Glomerular endothelial cell (primary cell): Measurements from ENCODE around the gene SNAPC4. TPM values are rescaled to one million over a fixed set of nuclear protein-coding genes. Genes with fewer than 3 reads are reported as not detected.

ENCODE experiments used
- DNase-seq: peaks from one replicate; pipeline ENCODE4 v3.0.0-alpha.2; 2011; ENCODE audit warnings: low read depth, low spot score; ENCODE audit errors: extremely low read depth
- total RNA-seq: library from RNA; depleted of rRNA; stranded (reverse); fragments of >200 nt; gene quantifications from 2 replicates; pipeline ENCODE4 v1.2.3, GENCODE V29; 2015

Gene SNAPC4, protein sequence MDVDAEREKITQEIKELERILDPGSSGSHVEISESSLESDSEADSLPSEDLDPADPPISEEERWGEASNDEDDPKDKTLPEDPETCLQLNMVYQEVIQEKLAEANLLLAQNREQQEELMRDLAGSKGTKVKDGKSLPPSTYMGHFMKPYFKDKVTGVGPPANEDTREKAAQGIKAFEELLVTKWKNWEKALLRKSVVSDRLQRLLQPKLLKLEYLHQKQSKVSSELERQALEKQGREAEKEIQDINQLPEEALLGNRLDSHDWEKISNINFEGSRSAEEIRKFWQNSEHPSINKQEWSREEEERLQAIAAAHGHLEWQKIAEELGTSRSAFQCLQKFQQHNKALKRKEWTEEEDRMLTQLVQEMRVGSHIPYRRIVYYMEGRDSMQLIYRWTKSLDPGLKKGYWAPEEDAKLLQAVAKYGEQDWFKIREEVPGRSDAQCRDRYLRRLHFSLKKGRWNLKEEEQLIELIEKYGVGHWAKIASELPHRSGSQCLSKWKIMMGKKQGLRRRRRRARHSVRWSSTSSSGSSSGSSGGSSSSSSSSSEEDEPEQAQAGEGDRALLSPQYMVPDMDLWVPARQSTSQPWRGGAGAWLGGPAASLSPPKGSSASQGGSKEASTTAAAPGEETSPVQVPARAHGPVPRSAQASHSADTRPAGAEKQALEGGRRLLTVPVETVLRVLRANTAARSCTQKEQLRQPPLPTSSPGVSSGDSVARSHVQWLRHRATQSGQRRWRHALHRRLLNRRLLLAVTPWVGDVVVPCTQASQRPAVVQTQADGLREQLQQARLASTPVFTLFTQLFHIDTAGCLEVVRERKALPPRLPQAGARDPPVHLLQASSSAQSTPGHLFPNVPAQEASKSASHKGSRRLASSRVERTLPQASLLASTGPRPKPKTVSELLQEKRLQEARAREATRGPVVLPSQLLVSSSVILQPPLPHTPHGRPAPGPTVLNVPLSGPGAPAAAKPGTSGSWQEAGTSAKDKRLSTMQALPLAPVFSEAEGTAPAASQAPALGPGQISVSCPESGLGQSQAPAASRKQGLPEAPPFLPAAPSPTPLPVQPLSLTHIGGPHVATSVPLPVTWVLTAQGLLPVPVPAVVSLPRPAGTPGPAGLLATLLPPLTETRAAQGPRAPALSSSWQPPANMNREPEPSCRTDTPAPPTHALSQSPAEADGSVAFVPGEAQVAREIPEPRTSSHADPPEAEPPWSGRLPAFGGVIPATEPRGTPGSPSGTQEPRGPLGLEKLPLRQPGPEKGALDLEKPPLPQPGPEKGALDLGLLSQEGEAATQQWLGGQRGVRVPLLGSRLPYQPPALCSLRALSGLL (N-terminal part only)
- 12.7 and 20.6 TPM in 2 replicates for total RNA-seq

DNA sequence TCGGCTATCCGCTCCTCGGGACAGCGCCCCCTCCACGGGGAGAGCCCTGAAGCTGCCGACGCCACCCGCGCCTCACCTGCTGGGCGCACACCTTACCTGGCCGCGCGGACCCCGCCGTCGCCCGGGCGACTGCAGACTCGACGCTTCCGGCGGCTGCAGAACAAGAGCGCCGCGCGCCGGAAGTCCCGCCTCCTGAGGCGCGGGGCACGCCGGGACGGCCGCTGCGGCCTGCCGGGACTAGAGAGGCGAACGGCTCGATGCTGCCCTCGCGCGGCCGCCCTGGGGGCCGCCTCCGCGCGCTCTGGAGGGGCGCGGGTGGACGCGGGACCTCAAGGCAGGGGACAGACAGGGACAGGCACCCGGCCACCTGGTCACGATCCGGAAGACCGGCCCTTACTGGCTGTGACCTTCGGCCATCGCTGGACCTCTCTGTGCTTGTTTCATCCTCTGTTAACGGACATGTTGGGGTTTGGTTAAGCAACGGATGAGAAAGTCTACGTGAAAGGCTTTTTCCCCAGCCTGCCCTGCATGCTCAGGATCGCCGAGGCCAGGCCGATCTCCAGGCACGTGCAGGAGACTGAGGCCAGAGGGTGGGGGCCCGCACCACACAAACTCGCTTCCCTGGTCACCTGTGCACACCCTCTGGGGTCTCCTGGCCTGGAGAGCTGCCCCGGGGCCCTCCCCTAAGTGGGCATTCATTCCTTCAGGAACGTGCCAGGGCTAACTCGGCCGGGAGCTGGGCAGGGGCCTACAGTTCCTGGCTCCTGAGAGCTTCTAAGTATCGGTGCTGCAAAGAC is at the start of gene SNAPC4:
SNAPC4 (minus strand) TSS at position 133 of the 797 bp plus-strand sequence. CDS start 1,742 bp downstream, outside the sequence.
- no peak for DNase-seq

DNA sequence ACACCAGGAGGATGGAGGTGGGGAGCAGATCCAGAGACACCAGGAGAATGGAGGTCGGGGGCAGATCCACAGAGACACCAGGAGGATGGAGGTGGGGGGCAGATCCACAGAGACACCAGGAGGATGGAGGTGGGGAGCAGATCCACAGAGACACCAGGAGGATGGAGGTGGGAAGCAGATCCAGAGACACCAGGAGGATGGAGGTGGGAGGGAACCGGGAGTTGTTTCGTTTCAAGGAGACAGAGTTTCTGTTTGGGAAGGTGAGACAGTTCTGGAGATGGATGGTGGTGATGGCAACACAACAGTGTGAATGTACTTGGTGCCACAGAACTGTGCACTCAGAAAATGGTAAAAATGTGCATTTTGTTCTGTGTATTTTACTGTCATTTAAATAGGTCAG is 48.7 kb upstream of the SNAPC4 start:
- DNase-seq: no peak

DNA sequence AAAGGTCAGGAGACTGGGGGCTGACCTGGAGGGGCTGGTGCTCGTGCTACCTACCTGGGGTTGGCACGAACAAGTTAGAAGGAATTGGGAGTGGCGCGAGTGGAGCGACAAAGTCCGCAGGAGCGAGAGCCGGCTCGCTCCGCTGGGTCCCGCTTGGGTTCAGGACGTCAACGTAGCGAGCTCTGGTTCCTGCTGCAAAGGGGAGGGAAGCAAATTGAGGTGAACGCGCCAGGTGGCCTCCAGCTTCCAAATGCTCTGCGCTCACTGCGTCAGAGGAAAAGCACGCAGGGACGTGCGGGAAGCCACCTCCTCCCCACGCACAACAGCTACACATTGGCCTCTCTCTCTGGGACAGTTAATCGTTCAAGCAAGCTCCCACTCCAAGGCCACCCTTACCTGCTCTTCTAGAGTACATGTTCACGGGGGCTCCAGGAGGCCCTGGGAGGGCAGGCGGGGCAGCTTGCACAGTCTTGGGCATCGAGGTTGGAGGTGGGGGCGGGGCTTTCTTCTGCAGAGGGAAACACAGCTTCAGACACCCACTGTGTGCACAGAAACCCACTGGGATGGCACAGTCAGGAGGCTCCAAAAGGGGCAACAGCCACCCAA is 47.3 kb upstream of the SNAPC4 start:
- no peak for DNase-seq

DNA sequence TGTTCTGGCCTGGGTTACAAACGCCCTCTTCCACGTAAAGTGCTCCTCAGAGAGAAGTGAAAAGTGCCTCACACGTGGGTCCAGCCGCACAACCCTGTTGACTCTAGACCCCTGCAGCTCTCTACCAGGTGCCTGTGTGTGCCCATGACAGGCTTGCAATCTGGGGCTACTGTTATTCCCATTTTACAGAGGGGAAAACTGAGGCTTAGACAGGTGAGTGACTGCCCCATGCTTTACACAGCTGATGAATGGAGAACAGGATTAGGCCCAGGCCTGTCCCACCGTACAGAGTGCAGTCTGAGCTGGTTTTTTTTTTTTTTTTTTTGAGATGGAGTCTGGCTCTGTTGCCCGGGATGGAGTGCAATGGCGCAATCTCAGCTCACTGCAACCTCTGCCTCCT is 45.8 kb upstream of the SNAPC4 start:
- no peak for DNase-seq

DNA sequence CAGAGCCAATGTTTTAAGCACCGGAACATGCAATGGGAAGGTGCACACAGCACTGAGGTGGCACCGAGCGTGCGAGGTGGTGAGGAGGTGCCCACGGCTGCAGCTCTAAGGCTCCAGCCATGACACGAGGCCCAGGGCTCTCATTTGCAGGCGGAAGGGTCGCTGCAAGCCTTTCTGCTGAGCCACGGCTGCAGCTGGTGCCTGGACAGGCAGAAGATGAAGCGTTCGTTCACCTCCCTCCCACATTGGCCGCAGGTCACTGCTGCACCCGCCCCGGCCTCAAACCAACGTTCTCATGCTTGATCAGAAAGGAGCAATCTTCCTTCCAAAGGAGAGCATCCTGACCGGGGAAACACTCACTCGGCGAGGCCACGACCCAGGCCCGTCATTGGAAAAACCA is 44.1 kb upstream of the SNAPC4 start:
- no peak for DNase-seq

DNA sequence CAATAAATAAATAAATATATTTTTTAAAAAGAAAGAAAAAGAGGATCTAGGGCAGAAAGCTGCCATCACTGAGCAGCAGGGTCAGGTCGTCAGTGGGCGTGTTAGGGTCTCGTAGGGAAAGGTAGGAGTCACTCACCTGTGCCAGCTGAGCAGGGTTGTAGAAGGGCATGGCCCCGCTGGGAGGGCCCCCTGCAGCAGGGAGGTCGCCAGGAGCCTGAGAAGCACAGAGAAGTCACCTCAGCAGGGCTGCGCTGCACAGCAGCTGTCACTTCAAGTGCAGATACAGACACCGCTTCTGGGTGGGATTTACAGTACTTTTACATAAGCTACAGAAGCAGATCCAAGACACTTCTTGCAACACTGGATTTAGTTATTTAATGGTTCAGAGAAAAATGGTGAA is 43.7 kb upstream of the SNAPC4 start:
- DNase-seq: no peak

DNA sequence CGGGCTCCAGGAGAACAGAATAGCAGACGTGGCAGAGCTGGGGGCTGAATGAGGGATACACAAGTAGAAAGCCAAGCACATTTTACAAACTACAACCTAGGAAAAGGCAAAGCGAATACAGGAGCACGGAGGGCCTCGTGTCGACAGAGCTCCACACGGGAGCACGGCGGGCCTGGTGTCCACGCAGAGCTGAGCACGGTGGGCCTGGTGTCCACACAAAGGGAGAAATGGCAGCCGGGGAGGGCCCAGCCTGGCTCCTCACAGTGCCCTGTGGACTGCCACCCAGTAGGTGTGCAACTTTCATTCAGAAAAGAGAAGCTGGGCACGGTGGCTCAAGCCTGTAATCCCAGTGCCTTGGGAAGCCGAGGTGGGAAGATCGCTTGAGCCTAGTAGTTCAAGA is 43.1 kb upstream of the SNAPC4 start:
- no peak for DNase-seq

DNA sequence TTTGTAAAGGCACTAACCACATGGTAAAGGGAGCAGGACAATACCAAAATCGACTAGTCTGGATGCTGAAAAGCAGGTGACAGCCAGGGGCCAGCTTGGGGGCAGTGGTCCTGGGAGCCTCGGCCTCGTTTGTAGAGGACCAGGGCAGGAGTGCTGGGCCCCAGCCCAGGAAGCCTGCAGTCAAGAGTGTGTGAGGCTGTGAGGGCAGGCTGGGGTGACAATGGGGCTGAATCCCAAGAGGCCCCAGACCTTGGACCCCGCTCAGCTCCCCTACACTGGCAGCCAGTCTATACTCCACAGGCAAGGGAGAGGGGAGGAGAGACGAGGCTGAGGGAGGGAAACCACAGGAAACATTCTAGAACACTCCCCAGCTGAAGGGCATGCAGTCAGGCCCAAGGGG is 42.3 kb upstream of the SNAPC4 start:
- DNase-seq: no peak

DNA sequence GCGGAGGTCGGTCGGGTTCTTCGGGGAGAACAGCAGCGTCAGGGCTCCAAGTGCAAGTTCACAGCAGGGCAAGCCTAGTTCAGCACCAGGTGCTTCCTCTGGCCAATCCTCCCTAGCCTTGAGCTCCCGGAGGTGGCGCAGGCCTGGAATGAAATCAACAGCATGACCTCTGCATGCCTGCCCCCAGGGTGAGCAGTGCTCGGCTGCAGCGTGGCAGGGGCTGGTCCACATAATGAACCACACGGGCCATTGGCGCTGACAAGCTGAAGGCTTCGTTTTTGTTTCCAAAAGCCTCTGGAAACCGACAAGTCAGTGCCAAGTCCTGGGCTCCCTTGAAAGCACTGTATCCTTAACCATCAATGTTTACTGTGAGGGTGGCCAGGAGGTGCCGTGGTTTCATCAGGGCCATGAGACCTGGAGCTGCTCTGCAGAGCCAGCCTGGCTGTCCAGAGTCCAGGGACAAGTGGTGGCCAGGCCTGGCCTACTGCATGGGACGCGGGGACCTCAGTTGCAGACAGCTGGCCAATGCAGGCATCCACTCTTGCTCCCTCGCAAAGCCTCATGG is 41.8 kb upstream of the SNAPC4 start:
- no peak for DNase-seq

DNA sequence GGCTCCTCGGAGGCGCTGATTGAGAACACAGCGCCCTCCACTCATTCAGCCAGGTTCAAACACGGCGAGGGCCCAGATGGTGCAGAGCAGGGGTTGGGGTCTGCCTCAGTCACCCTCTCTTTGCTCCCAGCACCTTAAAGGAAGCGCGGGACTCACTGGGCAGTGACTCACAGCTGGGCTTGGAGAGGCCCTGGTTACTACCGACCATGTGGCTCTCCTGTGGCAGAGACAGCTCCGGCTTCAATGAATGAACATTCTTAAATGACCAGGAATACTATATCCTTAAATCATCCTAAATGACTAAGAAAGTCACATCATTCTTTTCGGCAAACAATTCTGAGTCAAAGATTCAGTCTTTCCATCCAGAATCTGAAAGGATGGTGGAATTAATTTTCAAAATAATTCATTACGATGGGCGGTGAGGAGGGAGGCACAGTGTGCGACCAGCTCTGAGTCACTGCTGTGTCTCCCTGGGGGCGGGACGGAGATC is 41.3 kb upstream of the SNAPC4 start:
- no peak for DNase-seq

DNA sequence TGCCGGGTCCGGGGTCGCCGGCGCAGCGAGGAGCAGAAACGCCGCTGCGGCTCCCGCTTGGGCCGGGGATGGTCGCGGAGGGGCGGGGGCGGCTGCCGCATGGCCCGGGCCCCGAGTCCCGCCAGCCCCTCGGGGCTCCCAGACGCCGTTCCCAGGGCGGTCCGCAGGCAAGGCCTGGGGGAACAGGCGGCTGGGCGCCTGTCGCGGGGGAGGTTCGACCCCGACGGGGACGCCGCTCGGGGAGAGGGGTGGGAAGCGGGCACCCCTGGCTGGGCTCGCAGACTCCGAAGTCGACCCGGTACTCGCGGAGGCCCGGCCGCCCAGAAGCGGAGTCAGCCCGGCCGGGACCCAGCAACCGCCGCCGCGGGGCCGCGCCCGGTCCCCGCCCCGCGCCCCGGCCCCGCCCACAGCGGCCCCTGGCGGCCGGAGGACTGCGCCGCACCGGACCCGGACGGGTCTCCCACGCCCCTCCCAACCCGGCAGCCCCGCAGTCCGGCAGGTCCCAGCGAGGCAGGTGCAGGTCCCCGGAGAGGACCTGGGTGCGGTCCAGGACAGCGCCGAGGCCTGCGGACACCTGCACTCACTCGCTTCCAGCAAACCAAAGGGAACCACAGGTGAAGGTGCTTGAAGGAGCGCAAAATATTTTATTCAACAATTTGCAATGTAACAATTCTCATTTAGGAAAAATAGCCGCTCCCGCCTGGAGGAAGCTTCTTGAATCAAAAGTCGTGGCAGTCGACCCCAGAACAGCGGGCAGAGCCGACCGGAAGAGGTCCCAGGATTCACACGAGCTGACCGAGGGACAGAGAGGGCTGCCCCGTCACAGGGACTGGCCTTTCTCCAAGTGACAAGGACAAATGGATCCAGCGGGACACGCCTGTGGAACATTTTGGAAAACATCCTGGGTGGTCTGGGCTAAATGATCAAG is 39.8 kb upstream of the SNAPC4 start, which contains the start of gene INPP5E:
INPP5E (minus strand) TSS at position 365 of the 928 bp plus-strand sequence. CDS start 426 bp downstream, outside the sequence.
- no peak for DNase-seq

DNA sequence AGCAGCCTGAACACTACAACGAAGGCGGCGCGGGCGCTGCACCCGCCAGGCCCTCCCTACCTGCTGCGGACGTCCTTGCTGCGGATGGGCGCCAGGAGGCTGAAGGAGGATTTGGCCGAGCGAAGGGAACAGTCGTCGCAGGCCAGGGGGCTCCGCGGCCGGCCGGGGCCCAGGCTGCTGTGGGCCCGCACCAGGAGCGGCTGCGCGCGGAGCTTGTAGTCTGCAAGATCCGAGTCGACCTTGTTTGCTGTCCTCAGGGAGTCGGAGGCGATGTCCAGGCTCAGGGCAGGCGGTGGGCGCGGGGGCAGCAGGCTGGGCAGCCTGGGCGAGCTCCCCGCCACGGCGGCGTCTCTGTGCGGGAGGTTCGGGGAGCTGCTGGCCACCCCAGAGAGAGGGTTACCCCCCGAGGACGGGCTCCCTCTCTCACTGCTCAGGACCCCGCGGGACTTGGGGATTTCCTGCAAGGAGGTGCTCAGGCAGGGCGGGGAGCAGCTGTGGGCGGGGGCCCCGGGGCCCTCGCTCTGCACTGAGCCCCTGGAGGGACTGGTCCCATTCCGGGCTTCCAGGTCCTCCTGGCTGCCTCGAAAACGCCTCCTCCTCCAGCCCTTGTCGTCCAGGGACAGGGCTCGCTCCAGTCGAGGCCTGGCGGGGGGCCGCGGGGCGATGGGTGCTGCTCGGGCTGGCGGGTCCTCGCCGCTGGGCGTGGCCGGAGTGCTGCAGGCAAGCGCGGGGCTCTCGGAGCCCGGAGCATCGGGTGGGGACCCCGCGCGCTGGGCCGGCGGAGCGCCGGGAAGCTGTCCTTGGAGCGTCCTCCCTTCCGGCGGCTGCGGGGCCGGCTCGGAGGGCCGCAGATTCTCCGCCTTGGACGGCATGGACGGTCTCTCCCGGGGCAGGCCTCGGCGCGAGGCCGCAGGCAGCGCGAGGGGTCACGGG is 38.8 kb upstream of the SNAPC4 start:
- no peak for DNase-seq

DNA sequence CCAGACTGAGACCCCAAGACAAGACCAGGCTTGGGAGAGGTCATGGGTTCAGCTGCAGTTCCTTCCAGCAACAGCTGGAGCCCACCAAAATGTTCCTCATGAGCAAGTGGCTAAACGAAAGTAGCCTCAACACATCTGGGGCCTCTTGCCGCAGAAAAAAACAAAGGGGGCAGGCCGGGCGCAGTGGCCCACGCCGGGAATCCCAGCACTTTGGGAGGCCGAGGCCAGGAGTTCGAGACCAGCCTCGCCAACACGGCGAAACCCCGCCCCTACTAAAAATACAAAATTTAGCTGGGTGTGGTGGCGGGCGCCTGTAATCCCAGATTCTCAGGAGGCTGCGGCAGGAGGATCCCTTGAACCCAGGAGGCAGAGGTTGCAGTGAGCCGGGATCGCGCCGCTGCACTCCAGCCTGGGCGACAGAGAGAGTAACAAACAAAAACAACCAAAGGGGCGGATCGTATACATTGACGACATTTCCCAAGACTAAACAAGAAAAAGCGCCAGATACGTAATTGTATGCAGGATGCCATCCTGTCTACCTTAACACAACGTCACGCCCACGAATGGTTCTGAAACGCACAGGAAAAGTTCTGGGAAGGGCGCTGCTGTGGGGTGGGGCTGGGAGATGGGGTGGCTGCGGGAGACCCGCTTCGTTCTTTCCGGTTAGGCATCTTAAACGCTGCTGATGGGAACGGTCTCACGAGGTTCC is 38.0 kb upstream of the SNAPC4 start:
- DNase-seq: peak; percentile 5

DNA sequence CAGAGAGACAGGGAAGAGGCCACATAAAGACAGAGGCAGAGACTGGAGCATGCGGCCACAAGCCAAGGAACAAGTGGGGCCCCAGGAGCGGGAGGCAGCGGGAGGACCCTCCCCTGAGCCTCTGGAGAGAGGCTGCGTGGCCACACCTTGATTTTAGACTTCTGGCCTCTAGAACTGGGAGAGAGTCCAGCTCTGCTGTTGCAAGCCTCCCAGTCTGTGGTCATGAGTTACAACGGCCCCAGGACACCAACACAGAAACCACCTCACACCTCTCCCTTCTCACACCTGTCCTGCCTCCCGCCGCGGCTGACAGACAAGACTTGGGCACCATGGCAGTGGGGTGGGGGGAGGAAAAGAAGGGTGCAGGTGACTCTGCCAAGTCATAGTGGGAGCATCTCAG is 37.5 kb upstream of the SNAPC4 start:
- DNase-seq: no peak

DNA sequence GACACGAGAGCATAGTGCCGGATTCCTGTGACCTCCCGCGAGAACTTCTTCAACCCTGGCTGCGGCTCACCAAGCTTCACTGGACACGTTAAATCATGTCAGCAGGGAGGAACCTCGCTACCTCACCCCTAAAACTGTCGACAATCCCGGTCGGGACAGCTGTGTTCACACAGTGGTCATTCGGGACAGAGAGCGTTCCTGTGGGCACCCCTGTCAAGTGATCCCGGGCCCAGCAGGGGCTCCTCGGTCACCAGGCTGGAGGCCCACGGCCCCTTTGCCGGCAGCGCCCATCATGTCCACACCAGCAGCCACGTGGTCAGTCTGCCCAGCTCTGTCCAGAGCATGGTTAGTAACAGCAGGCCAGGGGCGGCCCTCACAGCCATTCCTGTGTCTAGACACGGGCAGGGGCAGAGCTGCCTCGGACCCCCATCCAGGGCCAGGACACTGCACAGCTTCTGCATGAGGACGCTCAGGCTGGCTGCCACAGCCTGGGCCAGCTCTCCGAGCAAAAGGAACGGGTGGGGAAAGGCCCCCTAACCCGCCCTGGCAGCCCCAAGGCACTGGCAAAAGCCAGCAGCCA is 36.2 kb upstream of the SNAPC4 start:
- DNase-seq: no peak

DNA sequence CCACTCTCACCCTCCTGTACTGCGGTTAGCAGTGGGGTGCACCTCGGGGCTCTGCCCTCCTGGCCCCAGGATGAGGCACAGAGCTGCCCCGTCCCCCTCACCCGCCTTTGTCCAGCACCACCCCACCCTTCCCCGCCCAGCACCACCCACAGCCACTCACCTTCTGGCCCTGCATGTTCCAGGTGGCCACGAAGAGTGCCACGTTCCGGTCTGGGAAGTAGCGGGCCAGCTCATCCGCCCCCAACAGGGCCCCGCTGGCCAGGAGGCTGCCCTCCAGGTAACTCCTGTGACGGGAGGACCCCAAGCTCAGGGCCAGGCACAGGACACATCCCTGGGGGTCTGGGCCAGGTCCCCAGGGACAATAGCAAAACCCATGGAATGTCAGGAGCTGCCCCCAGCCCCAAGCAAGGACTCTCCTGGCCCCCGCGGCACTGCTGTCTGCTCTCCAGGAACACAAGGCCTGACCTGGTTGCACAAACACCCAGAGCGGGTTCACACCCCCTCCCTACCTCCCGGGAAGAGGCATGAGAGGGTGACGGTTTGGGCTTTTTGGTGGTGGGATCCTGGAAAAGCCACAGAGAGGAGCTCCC is 34.7 kb upstream of the SNAPC4 start:
- DNase-seq: no peak
